Astrocyte (in vitro differentiated cells and primary cell): ENCODE data around the gene GDF2. TPM values are rescaled to one million over a fixed set of nuclear protein-coding genes. Genes with fewer than 3 reads are reported as not detected.

Experiments
- DNase-seq: peaks from one replicate; pipeline ENCODE4 v3.0.0-alpha.2; 2010; ENCODE audit warnings: low read depth
- FAIRE-seq: peaks from 2 replicates; lab custom pipeline; 2011; peaks lifted over from hg19 to GRCh38; lab: Jason Lieb, UNC
- H2AFZ ChIP-seq: 2 replicates; pipeline ENCODE4 v1.6.0; 2012; ENCODE audit warnings: low read depth, low read length, inconsistent platforms
- H3K27ac ChIP-seq: 2 replicates; pipeline ENCODE4 v1.5.1; 2011; ENCODE audit warnings: low read depth, low read length, inconsistent platforms
- H3K27me3 ChIP-seq: 2 replicates; pipeline ENCODE4 v1.6.0; 2011; ENCODE audit warnings: low read length, inconsistent platforms; ENCODE audit not compliant: insufficient read depth
- H3K36me3 ChIP-seq: 2 replicates; pipeline ENCODE4 v1.5.1; 2011; ENCODE audit warnings: low read length, inconsistent platforms; ENCODE audit not compliant: insufficient read depth
- H3K4me1 ChIP-seq: 2 replicates; pipeline ENCODE4 v1.5.1; 2011; ENCODE audit warnings: low read length, inconsistent platforms; ENCODE audit not compliant: insufficient read depth
- H3K4me2 ChIP-seq: 2 replicates; pipeline ENCODE4 v1.6.0; 2012; ENCODE audit warnings: low read length, inconsistent platforms
- H3K4me3 ChIP-seq: 2 replicates; pipeline ENCODE4 v1.5.1; 2011; ENCODE audit warnings: low read depth, mild to moderate bottlenecking, low read length, inconsistent platforms; ENCODE audit not compliant: insufficient read depth
- H3K79me2 ChIP-seq: 2 replicates; pipeline ENCODE4 v1.6.0; 2012; ENCODE audit warnings: mild to moderate bottlenecking, low read length, inconsistent platforms; ENCODE audit not compliant: insufficient read depth
- H3K9ac ChIP-seq: 2 replicates; pipeline ENCODE4 v1.6.0; 2012; ENCODE audit warnings: mild to moderate bottlenecking, low read length, inconsistent platforms
- H3K9me3 ChIP-seq: 2 replicates; pipeline ENCODE4 v1.5.1; 2012; ENCODE audit warnings: low read depth, mild to moderate bottlenecking, low read length, inconsistent platforms; ENCODE audit not compliant: insufficient read depth
- H4K20me1 ChIP-seq: 2 replicates; pipeline ENCODE4 v1.6.0; 2012; ENCODE audit warnings: low read length, inconsistent platforms; ENCODE audit not compliant: insufficient read depth
- H3K27ac Mint-ChIP-seq: one replicate; pipeline ENCODE4 v1.8.0; 2021; ENCODE audit warnings: mild to moderate bottlenecking, mixed read lengths; ENCODE audit not compliant: unreplicated experiment
- H3K27me3 Mint-ChIP-seq: one replicate; pipeline ENCODE4 v1.8.0; 2021; ENCODE audit warnings: low read depth, mixed read lengths; ENCODE audit not compliant: unreplicated experiment
- H3K36me3 Mint-ChIP-seq: one replicate; pipeline ENCODE4 v1.8.0; 2021; ENCODE audit warnings: low read depth, mixed read lengths; ENCODE audit not compliant: unreplicated experiment
- H3K4me1 Mint-ChIP-seq: one replicate; pipeline ENCODE4 v1.8.0; 2021; ENCODE audit warnings: low read depth, mixed read lengths; ENCODE audit not compliant: unreplicated experiment
- H3K4me3 Mint-ChIP-seq: one replicate; pipeline ENCODE4 v1.8.0; 2021; ENCODE audit warnings: mild to moderate bottlenecking, moderate library complexity, mixed read lengths; ENCODE audit not compliant: unreplicated experiment
- H3K9me3 Mint-ChIP-seq: one replicate; pipeline ENCODE4 v1.8.0; 2021; ENCODE audit warnings: mild to moderate bottlenecking, mixed read lengths; ENCODE audit not compliant: unreplicated experiment
- EZH2 ChIP-seq: IDR thresholded peaks from 2 replicates; pipeline ENCODE4 v1.6.1; 2012; ENCODE audit warnings: mild to moderate bottlenecking, low read length, inconsistent platforms; ENCODE audit not compliant: insufficient read depth
- total RNA-seq: library from RNA; stranded (reverse); gene quantifications from 2 replicates; pipeline ENCODE4 v1.2.1, GENCODE V29; 2021
- TF ChIP-seq, protein P1 (sequence below): IDR thresholded peaks from 2 replicates; pipeline ENCODE4 v1.5.1; 2011; ENCODE audit warnings: low read depth, mild to moderate bottlenecking, inconsistent platforms, low read length, moderate library complexity; ENCODE audit not compliant: insufficient read depth

Gene GDF2
- total RNA-seq, 1 donor from 2014 or later, result not detected

DNA sequence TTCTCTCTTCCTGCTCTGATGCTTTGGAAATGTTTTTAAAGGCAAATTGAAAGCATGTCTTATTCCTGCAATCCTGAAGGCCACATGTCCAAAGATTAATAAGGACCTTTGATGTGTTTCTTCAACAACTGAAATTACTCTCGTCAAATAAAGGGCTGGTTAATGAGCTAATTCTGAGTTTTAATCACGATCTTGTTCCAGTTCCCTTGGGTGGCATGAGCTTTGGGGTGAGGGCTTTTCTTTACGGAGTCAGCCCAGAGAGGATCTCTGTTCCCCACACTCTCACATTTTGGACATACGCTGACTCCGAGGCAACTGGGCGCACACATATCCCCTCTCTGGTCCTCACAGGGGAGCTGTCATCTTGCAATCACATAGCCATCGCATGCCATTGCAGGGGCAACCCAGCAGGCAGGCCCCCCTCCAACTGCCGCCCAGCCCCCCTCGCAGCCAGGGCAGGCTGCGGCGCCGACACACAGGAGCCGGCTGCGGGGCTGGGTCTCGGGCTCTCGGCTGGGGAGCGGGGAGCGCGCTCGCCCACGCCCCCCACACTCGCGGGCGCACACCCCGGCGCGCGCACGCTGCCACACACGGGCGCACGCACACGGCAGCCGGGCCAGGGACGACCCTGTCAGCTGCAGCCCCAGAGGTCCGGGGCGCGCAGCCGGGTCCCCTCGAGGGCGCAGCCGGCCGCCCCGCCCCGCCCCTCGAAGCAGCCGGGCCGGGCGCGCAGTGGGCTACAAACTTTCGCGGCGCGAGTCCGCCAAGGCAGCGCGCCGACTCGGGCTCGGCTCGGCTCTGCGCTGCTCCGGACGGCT, 22.4 kb upstream of the GDF2 start, which contains the start of gene GDF10:
Gene GDF10, plus strand, starts transcription at position 587 of the 818 bp plus-strand sequence. CDS start 455 bp downstream, outside the sequence.
- no peaks in the 10 kb centered on the region for H3K79me2 ChIP-seq
- Mint-ChIP-seq H3K36me3 (no peaks in the 10 kb centered on the region), H3K9me3 (no peaks in the 10 kb centered on the region), H3K4me3 (peak within 1 kb of the TSS; percentile 78), H3K27ac (no peak within 1 kb of the TSS), H3K4me1 (peaks cover 2% of the 10 kb centered on the region), H3K27me3 (peaks cover 78% of the 10 kb centered on the region)
- no peak within 1 kb of the TSS for H3K27ac ChIP-seq
- peak within 1 kb of the TSS; percentile 37 for H3K4me3 ChIP-seq
- H3K36me3 ChIP-seq, result no peaks in the 10 kb centered on the region
- peaks cover 2% of the 10 kb centered on the region for H3K4me1 ChIP-seq
- FAIRE-seq, result no peak
- DNase-seq, result no peak
- H3K27me3 ChIP-seq, result peaks cover 40% of the 10 kb centered on the region
- H3K9me3 ChIP-seq, result no peaks in the 10 kb centered on the region
- H2AFZ ChIP-seq, result peak within 1 kb of the TSS; percentile 52
- H3K9ac ChIP-seq, result no peak within 1 kb of the TSS
- TF ChIP-seq, protein P1, sequence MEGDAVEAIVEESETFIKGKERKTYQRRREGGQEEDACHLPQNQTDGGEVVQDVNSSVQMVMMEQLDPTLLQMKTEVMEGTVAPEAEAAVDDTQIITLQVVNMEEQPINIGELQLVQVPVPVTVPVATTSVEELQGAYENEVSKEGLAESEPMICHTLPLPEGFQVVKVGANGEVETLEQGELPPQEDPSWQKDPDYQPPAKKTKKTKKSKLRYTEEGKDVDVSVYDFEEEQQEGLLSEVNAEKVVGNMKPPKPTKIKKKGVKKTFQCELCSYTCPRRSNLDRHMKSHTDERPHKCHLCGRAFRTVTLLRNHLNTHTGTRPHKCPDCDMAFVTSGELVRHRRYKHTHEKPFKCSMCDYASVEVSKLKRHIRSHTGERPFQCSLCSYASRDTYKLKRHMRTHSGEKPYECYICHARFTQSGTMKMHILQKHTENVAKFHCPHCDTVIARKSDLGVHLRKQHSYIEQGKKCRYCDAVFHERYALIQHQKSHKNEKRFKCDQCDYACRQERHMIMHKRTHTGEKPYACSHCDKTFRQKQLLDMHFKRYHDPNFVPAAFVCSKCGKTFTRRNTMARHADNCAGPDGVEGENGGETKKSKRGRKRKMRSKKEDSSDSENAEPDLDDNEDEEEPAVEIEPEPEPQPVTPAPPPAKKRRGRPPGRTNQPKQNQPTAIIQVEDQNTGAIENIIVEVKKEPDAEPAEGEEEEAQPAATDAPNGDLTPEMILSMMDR, result no peak
- peak; percentile 10 for TF ChIP-seq EZH2
- no peaks in the 10 kb centered on the region for H4K20me1 ChIP-seq
- H3K4me2 ChIP-seq, result peak within 1 kb of the TSS; percentile 79

DNA sequence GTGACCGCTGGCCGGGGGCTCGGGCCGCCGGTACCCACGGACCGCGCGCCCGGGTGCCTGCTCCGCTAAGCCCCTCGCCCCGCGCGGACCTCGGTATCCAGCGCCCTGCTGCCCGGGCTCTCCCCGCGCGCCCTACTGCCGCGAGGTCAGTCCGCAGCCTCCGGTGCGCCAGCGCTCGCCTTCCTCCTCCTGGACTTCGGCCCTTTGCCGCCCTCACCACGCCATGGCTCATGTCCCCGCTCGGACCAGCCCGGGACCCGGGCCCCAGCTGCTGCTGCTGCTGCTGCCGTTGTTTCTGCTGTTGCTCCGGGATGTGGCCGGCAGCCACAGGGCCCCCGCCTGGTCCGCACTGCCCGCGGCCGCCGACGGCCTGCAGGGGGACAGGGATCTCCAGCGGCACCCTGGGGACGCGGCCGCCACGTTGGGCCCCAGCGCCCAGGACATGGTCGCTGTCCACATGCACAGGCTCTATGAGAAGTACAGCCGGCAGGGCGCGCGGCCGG, 21.8 kb upstream of the GDF2 start:
- H3K36me3 ChIP-seq, result no peaks in the 10 kb centered on the region
- DNase-seq (no peak), FAIRE-seq (no peak)
- no peak overlapping the region for H3K9ac ChIP-seq
- H2AFZ ChIP-seq, result peak overlapping the region; percentile 52
- no peaks in the 10 kb centered on the region for H3K79me2 ChIP-seq
- peak overlapping the region; percentile 37 for H3K4me3 ChIP-seq
- H3K4me1 ChIP-seq, result peaks cover 2% of the 10 kb centered on the region
- no peaks in the 10 kb centered on the region for H3K9me3 ChIP-seq
- TF ChIP-seq, protein P1, result no peak
- TF ChIP-seq EZH2, result peak; percentile 22
- H3K4me1 Mint-ChIP-seq, result peaks cover 2% of the 10 kb centered on the region
- no peaks in the 10 kb centered on the region for H3K9me3 Mint-ChIP-seq
- peaks cover 77% of the 10 kb centered on the region for H3K27me3 Mint-ChIP-seq
- H3K27ac Mint-ChIP-seq, result no peak overlapping the region
- H4K20me1 ChIP-seq, result no peaks in the 10 kb centered on the region
- H3K36me3 Mint-ChIP-seq, result no peaks in the 10 kb centered on the region
- peak overlapping the region; percentile 78 for H3K4me3 Mint-ChIP-seq
- H3K27ac ChIP-seq, result no peak overlapping the region
- H3K27me3 ChIP-seq, result peaks cover 40% of the 10 kb centered on the region
- peak overlapping the region; percentile 79 for H3K4me2 ChIP-seq

DNA sequence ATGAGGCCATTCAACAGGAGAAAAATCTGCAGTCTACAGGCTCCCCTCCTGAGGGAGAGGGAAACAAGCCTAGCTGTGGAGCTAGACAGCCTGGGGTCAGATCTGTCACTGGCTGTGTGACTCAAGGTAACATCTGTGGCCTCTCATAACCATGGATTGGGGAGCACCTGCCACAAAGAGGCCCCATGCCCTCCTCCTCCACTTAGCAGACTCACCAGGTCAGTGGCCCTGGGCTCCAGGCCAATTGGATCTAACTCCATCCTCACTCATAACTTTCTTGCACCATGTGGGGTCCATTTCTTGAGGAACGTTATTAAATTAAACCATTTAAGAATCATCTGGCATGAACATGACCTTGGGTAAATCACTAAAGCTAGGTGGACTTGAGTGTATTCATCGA, 20.4 kb upstream of the GDF2 start:
- H3K4me1 ChIP-seq, result peaks cover 2% of the 10 kb centered on the region
- no peak for FAIRE-seq
- H3K27me3 ChIP-seq, result peaks cover 38% of the 10 kb centered on the region
- no peaks in the 10 kb centered on the region for H3K79me2 ChIP-seq
- no peak overlapping the region for H2AFZ ChIP-seq
- no peak overlapping the region for H3K9ac ChIP-seq
- TF ChIP-seq EZH2, result no peak
- TF ChIP-seq, protein P1, result no peak
- H3K27me3 Mint-ChIP-seq, result peaks cover 81% of the 10 kb centered on the region
- peaks cover 2% of the 10 kb centered on the region for H3K4me1 Mint-ChIP-seq
- H3K4me2 ChIP-seq, result no peak overlapping the region
- no peaks in the 10 kb centered on the region for H4K20me1 ChIP-seq
- no peaks in the 10 kb centered on the region for H3K9me3 ChIP-seq
- no peak overlapping the region for H3K27ac Mint-ChIP-seq
- no peaks in the 10 kb centered on the region for H3K36me3 ChIP-seq
- DNase-seq, result no peak
- H3K9me3 Mint-ChIP-seq, result no peaks in the 10 kb centered on the region
- peak overlapping the region; percentile 55 for H3K4me3 Mint-ChIP-seq
- H3K27ac ChIP-seq, result no peak overlapping the region
- H3K36me3 Mint-ChIP-seq, result no peaks in the 10 kb centered on the region
- no peak overlapping the region for H3K4me3 ChIP-seq
